HepG2 (cell line): ENCODE results near the gene ACOT4. TPM values are rescaled to one million over a fixed set of nuclear protein-coding genes. Genes with fewer than 3 reads are reported as not detected.

ENCODE experiments used
- CCDC6 ChIP-seq: sonication (generic); formaldehyde crosslinking; IDR thresholded peaks from 2 replicates; pipeline ENCODE4 v1.8.1; 2022; ENCODE audit warnings: mild to moderate bottlenecking, missing genetic modification reagents, moderate library complexity
- GTF2F1 ChIP-seq: fragments of 150-350 bp; IDR thresholded peaks from 2 replicates; pipeline ENCODE4 v1.6.1; 2014; ENCODE audit warnings: low read length
- JARID2 ChIP-seq: sonication (generic); formaldehyde crosslinking; IDR thresholded peaks from 2 replicates; pipeline ENCODE4 v1.8.1; 2023; ENCODE audit warnings: missing genetic modification reagents, inconsistent platforms; ENCODE audit not compliant: insufficient replicate concordance
- KAT2B ChIP-seq: fragments of 150-350 bp; IDR thresholded peaks from 2 replicates; pipeline ENCODE4 v1.6.1; 2014; ENCODE audit warnings: low read depth, low read length, borderline replicate concordance
- KDM6A ChIP-seq: IDR thresholded peaks from 2 replicates; pipeline ENCODE4 v1.6.1; 2016; ENCODE audit warnings: low read depth
- NCOR1 ChIP-seq: fragments of 200-600 bp; sonication (generic); IDR thresholded peaks from 2 replicates; pipeline ENCODE4 v1.7.0; 2017; ENCODE audit warnings: antibody characterized with exemption, low read length, borderline replicate concordance
- NR3C1 ChIP-seq: sonication (generic); formaldehyde crosslinking; IDR thresholded peaks from 2 replicates; pipeline ENCODE4 v1.4.0; 2020; ENCODE audit warnings: missing genetic modification reagents
- SCMH1 ChIP-seq: sonication (generic); formaldehyde crosslinking; IDR thresholded peaks from 2 replicates; pipeline ENCODE4 v1.9.0; 2021; ENCODE audit warnings: missing genetic modification reagents, mild to moderate bottlenecking, borderline replicate concordance
- SMARCE1 ChIP-seq: fragments of 450-650 bp; IDR thresholded peaks from 2 replicates; pipeline ENCODE4 v1.6.1; 2017; ENCODE audit warnings: borderline replicate concordance
- SRF ChIP-seq: IDR thresholded peaks from 2 replicates; pipeline ENCODE4 v1.6.1; 2011; ENCODE audit warnings: mild to moderate bottlenecking, low read depth, low read length, moderate library complexity
- SSRP1 ChIP-seq: IDR thresholded peaks from 2 replicates; pipeline ENCODE4 v1.6.1; 2016; ENCODE audit warnings: control low read depth
- ZBTB38 ChIP-seq: sonication (generic); formaldehyde crosslinking; IDR thresholded peaks from 2 replicates; pipeline ENCODE4 v1.5.1; 2020; ENCODE audit warnings: mild to moderate bottlenecking, missing genetic modification reagents
- ZFP82 ChIP-seq: sonication (generic); formaldehyde crosslinking; IDR thresholded peaks from 2 replicates; pipeline ENCODE4 v1.5.1; 2020; ENCODE audit warnings: mild to moderate bottlenecking, missing genetic modification reagents, borderline replicate concordance
- ZNF143 ChIP-seq: sonication (generic); formaldehyde crosslinking; IDR thresholded peaks from 2 replicates; pipeline ENCODE4 v1.4.0; 2020; ENCODE audit warnings: missing genetic modification reagents
- ZNF274 ChIP-seq: sonication (generic); formaldehyde crosslinking; IDR thresholded peaks from 2 replicates; pipeline ENCODE4 v1.5.1; 2020; ENCODE audit warnings: mild to moderate bottlenecking, missing genetic modification reagents
- ZNF326 ChIP-seq: sonication (generic); formaldehyde crosslinking; IDR thresholded peaks from 2 replicates; pipeline ENCODE4 v1.4.0; 2020; ENCODE audit warnings: missing genetic modification reagents, borderline replicate concordance
- ZNF329 ChIP-seq: sonication (generic); formaldehyde crosslinking; IDR thresholded peaks from 2 replicates; pipeline ENCODE4 v1.9.0; 2021; ENCODE audit warnings: low read depth, mild to moderate bottlenecking, missing genetic modification reagents
- ZNF432 ChIP-seq: sonication (generic); formaldehyde crosslinking; IDR thresholded peaks from 2 replicates; pipeline ENCODE4 v1.5.0; 2020; ENCODE audit warnings: missing genetic modification reagents, mild to moderate bottlenecking, borderline replicate concordance
- ZNF446 ChIP-seq: sonication (generic); formaldehyde crosslinking; IDR thresholded peaks from 2 replicates; pipeline ENCODE4 v1.5.0; 2020; ENCODE audit warnings: mild to moderate bottlenecking, missing genetic modification reagents
- ZNF607 ChIP-seq: sonication (generic); formaldehyde crosslinking; IDR thresholded peaks from 2 replicates; pipeline ENCODE4 v1.5.1; 2020; ENCODE audit warnings: missing genetic modification reagents, mild to moderate bottlenecking, borderline replicate concordance
- ZNF782 ChIP-seq: sonication (generic); formaldehyde crosslinking; IDR thresholded peaks from 2 replicates; pipeline ENCODE4 v1.4.0; 2020; ENCODE audit warnings: missing genetic modification reagents, mild to moderate bottlenecking, borderline replicate concordance
- polyA plus RNA-seq, 8 experiments: library from polyadenylated mRNA; depleted of rRNA in 3 of 8; stranded (reverse) in 7 of 8; unstranded in 1 of 8; fragments of >200 nt; fragmentation: Illumina TruSeq in 4 of 8; extraction: Trizol in 4 of 8; gene quantifications; 2 replicates each; pipeline versions ENCODE4 v1.2.1 to v1.2.3, GENCODE V29; 2011 to 2016; ENCODE audit warnings: low read depth in 4 of 8, missing spikeins in 1 of 8, mixed read lengths in 1 of 8; ENCODE audit not compliant: insufficient read depth in 1 of 8
- total RNA-seq, 5 experiments: library from RNA; depleted of rRNA; stranded (reverse); fragments of >200 nt; fragmentation: Illumina TruSeq; extraction: Trizol; gene quantifications; 2 replicates each; pipeline ENCODE4 v1.2.3, GENCODE V29; 2016; ENCODE audit warnings: low read depth in 1 of 5
- TF ChIP-seq, protein P1 (sequence below): sonication (generic); formaldehyde crosslinking; IDR thresholded peaks from 2 replicates; pipeline ENCODE4 v1.9.0; 2021; ENCODE audit warnings: missing genetic modification reagents, mild to moderate bottlenecking, borderline replicate concordance
- TF ChIP-seq, protein P2 (sequence below): sonication (generic); formaldehyde crosslinking; conservative IDR thresholded peaks from 2 replicates; pipeline ENCODE4 v1.4.0; 2020; ENCODE audit warnings: missing genetic modification reagents
- TF ChIP-seq, protein P3 (sequence below): sonication (generic); formaldehyde crosslinking; IDR thresholded peaks from 2 replicates; pipeline ENCODE4 v1.8.1; 2023; ENCODE audit warnings: mild to moderate bottlenecking, missing genetic modification reagents
- TF ChIP-seq, protein P4 (sequence below): sonication (generic); formaldehyde crosslinking; IDR thresholded peaks from 2 replicates; pipeline ENCODE4 v1.5.0; 2020; ENCODE audit warnings: missing genetic modification reagents
- TF ChIP-seq, protein P5 (sequence below): fragments of 450-650 bp; IDR thresholded peaks from 2 replicates; pipeline ENCODE4 v1.6.1; 2017

The ACOT4 gene
- total and polyA plus RNA-seq, 2 of the 13 experiments (the other 11 are each of a cell fraction or from before 2014, with no cell fraction given) = 0.04 to 0.05 TPM

DNA sequence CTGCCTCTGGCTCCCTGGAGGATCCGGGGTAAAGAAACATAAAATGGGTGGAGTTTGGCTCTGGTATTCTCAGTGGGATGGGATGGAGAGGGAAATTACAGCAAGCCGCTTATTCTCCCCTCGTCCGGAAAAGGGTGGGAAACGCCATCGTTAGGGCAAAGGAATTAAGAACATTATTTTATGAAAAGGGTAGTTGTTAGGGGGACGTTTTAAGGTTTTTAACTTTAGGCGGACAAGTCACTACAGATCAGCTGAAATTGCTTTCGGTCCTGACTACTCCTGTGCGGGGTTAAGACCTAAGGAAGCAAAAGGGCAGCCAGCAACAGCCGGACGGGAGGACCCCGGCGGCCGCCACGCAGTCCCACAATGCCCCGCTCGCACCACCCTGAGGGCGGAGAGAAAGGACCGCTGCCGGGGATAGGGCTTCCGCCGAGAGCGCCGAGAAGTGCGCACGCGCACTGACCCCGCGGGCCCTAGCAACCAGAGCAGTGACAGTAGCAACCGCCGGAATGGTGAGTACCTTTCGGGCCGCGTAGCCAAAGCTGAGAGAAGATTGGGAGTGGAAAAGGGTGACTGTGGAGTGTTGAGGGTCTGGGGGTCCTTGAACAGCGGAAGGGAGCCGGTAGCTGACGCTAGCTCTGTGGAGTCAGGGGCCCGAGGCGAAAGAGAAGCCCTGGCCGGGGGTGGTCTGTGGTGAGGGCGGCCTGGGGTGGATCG lies 53.0 kb downstream of the ACOT4 start, which contains the start of gene DNAL1 (continued):
- TF ChIP-seq KAT2B = no peak
- no peak for TF ChIP-seq SCMH1
- no peak for TF ChIP-seq NR3C1 (CRISPR knock-in tag)
- TF ChIP-seq SMARCE1 = no peak
- 0 out of 2 replicates have a peak, but pooled peaks have one; percentile 48 for TF ChIP-seq ZNF607 (CRISPR knock-in tag)
- no peak for TF ChIP-seq JARID2
- TF ChIP-seq, protein P1, sequence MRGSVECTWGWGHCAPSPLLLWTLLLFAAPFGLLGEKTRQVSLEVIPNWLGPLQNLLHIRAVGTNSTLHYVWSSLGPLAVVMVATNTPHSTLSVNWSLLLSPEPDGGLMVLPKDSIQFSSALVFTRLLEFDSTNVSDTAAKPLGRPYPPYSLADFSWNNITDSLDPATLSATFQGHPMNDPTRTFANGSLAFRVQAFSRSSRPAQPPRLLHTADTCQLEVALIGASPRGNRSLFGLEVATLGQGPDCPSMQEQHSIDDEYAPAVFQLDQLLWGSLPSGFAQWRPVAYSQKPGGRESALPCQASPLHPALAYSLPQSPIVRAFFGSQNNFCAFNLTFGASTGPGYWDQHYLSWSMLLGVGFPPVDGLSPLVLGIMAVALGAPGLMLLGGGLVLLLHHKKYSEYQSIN (CRISPR knock-in tag) = no peak
- no peak; the same call in 1 of the 2 replicates for TF ChIP-seq ZNF446
- no peak for TF ChIP-seq SRF
- TF ChIP-seq ZNF782 (CRISPR knock-in tag) = no peak
- no peak for TF ChIP-seq SSRP1 (CRISPR knock-in tag)
- no peak for TF ChIP-seq ZNF329 (CRISPR knock-in tag)
- no peak for TF ChIP-seq GTF2F1
- TF ChIP-seq NCOR1 = no peak
- peak; percentile 89 for TF ChIP-seq ZNF143 (CRISPR knock-in tag)
- TF ChIP-seq, protein P2, sequence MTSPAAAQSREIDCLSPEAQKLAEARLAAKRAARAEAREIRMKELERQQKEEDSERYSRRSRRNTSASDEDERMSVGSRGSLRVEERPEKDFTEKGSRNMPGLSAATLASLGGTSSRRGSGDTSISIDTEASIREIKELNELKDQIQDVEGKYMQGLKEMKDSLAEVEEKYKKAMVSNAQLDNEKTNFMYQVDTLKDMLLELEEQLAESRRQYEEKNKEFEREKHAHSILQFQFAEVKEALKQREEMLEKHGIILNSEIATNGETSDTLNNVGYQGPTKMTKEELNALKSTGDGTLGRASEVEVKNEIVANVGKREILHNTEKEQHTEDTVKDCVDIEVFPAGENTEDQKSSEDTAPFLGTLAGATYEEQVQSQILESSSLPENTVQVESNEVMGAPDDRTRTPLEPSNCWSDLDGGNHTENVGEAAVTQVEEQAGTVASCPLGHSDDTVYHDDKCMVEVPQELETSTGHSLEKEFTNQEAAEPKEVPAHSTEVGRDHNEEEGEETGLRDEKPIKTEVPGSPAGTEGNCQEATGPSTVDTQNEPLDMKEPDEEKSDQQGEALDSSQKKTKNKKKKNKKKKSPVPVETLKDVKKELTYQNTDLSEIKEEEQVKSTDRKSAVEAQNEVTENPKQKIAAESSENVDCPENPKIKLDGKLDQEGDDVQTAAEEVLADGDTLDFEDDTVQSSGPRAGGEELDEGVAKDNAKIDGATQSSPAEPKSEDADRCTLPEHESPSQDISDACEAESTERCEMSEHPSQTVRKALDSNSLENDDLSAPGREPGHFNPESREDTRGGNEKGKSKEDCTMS (CRISPR knock-in tag) = no peak
- TF ChIP-seq ZFP82 = no peak
- TF ChIP-seq, protein P3, sequence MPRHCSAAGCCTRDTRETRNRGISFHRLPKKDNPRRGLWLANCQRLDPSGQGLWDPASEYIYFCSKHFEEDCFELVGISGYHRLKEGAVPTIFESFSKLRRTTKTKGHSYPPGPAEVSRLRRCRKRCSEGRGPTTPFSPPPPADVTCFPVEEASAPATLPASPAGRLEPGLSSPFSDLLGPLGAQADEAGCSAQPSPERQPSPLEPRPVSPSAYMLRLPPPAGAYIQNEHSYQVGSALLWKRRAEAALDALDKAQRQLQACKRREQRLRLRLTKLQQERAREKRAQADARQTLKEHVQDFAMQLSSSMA (CRISPR knock-in tag) = no peak
- TF ChIP-seq, protein P4, sequence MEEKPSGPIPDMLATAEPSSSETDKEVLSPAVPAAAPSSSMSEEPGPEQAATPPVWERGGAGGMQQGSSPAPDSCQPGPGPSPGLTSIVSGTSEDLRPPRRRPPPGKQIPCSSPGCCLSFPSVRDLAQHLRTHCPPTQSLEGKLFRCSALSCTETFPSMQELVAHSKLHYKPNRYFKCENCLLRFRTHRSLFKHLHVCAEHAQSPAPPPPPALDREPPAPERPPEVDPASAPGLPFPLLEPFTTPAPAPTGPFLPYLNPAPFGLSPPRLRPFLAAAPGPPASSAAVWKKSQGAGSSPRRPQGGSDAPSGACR (CRISPR knock-in tag) = no peak
- no peak for TF ChIP-seq ZNF432
- TF ChIP-seq, protein P5, sequence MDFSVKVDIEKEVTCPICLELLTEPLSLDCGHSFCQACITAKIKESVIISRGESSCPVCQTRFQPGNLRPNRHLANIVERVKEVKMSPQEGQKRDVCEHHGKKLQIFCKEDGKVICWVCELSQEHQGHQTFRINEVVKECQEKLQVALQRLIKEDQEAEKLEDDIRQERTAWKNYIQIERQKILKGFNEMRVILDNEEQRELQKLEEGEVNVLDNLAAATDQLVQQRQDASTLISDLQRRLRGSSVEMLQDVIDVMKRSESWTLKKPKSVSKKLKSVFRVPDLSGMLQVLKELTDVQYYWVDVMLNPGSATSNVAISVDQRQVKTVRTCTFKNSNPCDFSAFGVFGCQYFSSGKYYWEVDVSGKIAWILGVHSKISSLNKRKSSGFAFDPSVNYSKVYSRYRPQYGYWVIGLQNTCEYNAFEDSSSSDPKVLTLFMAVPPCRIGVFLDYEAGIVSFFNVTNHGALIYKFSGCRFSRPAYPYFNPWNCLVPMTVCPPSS = no peak
- TF ChIP-seq ZNF326 = no peak
- TF ChIP-seq ZNF274 (CRISPR knock-in tag) = peak; percentile 60
- TF ChIP-seq KDM6A (CRISPR knock-in tag) = no peak
- TF ChIP-seq ZBTB38 (CRISPR knock-in tag) = peak; percentile 26; the same call in 1 of the 2 replicates
- TF ChIP-seq CCDC6 (CRISPR knock-in tag) = no peak
